HG03469 (cell line): Measurements from ENCODE around the gene TNFAIP3.

Experiments used
- ATAC-seq: cut with Tn5 transposase; IDR thresholded peaks from one replicate; pipeline ENCODE4 v1.9.1; 2021; ENCODE audit warnings: mild to moderate bottlenecking, moderate library complexity, moderate number of reproducible peaks; ENCODE audit not compliant: unreplicated experiment

TNFAIP3 gene

GRCh38 chr6:137919502-137919823 is 52.4 kb downstream of the TNFAIP3 start:
- no peak for ATAC-seq

- no peak for ATAC-seq
Measured at GRCh38 chr6:137919837-137920730, 53.0 kb downstream of the TNFAIP3 start.

GRCh38 chr6:137921823-137922222 is 54.8 kb downstream of the TNFAIP3 start:
- ATAC-seq, result no peak

GRCh38 chr6:137923866-137924653 is 57.0 kb downstream of the TNFAIP3 start:
- ATAC-seq, result no peak

- ATAC-seq, result no peak
Measured at GRCh38 chr6:137925141-137925698, 58.2 kb downstream of the TNFAIP3 start.

- no peak for ATAC-seq
Measured at GRCh38 chr6:137926207-137926731, 59.2 kb downstream of the TNFAIP3 start.

GRCh38 chr6:137926985-137927384 is 59.9 kb downstream of the TNFAIP3 start:
- ATAC-seq, result no peak

- peak; percentile 77 for ATAC-seq
Measured at GRCh38 chr6:137927777-137928218, 60.7 kb downstream of the TNFAIP3 start.

- ATAC-seq, result no peak
Measured at GRCh38 chr6:137928286-137928685, 61.2 kb downstream of the TNFAIP3 start.

GRCh38 chr6:137931849-137932465 is 64.9 kb downstream of the TNFAIP3 start:
- no peak for ATAC-seq
